ENCODE data around the gene NKD2. TPM values are rescaled to one million over a fixed set of nuclear protein-coding genes. Genes with fewer than 3 reads are reported as not detected.

NKD2 gene
- total and polyA plus RNA-seq, 9 of the 15 experiments (the other 6 are each of a cell fraction or from before 2014, with no cell fraction given), result 0.09 to 0.64 (median 0.27) TPM; not detected in 5

DNA sequence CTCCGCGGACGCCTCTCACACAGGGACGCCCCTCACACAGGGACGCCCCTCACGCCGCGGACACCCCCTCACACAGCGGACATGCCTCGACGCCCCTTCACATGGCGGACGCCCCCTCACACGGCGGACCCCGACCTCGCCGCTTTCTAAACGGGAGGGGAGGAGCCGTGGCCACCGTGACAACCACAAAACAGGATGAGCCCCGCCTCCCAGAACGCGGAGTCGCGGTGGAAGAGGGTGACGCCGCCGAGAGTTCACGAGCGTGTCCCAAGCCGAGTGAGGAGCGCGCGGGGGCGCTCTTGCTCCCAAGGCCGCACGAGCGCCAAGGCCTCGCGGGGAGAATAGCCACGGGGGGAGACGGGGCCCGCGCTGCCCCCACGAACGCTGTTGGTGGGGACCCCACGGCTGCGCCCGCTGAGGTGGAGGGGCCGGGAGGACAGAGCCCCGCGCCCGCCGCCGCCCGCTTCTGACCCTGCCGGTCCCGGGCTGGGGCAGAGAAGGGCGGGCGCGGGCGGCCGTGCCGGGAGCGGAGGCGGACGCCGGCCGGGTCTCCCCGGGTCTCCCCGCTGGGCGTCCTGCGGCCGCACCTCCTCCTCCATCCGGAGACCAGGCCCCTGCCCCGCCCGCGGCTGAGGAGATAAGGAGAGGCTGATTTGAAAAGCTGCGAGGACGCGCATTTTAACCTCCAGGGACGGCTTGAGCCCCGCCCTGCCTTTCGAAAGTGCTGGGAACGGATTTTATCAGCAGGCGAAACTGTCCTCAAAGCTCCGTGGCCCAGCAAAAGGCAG is 3.9 kb upstream of the NKD2 start (continued):
- no peak for TF ChIP-seq SIN3B (IDR thresholded peaks at IDR 0.05; ENCODE audit: low read depth)
- no peak for TF ChIP-seq POLR3A (IDR thresholded peaks at IDR 0.05; ENCODE audit: borderline replicate concordance, extremely low read depth, insufficient read depth, insufficient read length)
- no peak for TF ChIP-seq HMG20B (CRISPR knock-in tag; IDR thresholded peaks at IDR 0.05)
- TF ChIP-seq, protein P1, sequence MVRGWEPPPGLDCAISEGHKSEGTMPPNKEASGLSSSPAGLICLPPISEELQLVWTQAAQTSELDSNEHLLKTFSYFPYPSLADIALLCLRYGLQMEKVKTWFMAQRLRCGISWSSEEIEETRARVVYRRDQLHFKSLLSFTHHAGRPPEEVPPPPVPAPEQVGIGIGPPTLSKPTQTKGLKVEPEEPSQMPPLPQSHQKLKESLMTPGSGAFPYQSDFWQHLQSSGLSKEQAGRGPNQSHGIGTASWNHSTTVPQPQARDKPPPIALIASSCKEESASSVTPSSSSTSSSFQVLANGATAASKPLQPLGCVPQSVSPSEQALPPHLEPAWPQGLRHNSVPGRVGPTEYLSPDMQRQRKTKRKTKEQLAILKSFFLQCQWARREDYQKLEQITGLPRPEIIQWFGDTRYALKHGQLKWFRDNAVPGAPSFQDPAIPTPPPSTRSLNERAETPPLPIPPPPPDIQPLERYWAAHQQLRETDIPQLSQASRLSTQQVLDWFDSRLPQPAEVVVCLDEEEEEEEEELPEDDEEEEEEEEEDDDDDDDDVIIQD (CRISPR knock-in tag; IDR thresholded peaks at IDR 0.05), result no peak
- TF ChIP-seq, protein P2, sequence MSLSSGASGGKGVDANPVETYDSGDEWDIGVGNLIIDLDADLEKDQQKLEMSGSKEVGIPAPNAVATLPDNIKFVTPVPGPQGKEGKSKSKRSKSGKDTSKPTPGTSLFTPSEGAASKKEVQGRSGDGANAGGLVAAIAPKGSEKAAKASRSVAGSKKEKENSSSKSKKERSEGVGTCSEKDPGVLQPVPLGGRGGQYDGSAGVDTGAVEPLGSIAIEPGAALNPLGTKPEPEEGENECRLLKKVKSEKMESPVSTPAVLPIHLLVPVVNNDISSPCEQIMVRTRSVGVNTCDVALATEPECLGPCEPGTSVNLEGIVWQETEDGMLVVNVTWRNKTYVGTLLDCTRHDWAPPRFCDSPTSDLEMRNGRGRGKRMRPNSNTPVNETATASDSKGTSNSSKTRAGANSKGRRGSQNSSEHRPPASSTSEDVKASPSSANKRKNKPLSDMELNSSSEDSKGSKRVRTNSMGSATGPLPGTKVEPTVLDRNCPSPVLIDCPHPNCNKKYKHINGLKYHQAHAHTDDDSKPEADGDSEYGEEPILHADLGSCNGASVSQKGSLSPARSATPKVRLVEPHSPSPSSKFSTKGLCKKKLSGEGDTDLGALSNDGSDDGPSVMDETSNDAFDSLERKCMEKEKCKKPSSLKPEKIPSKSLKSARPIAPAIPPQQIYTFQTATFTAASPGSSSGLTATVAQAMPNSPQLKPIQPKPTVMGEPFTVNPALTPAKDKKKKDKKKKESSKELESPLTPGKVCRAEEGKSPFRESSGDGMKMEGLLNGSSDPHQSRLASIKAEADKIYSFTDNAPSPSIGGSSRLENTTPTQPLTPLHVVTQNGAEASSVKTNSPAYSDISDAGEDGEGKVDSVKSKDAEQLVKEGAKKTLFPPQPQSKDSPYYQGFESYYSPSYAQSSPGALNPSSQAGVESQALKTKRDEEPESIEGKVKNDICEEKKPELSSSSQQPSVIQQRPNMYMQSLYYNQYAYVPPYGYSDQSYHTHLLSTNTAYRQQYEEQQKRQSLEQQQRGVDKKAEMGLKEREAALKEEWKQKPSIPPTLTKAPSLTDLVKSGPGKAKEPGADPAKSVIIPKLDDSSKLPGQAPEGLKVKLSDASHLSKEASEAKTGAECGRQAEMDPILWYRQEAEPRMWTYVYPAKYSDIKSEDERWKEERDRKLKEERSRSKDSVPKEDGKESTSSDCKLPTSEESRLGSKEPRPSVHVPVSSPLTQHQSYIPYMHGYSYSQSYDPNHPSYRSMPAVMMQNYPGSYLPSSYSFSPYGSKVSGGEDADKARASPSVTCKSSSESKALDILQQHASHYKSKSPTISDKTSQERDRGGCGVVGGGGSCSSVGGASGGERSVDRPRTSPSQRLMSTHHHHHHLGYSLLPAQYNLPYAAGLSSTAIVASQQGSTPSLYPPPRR (CRISPR knock-in tag; IDR thresholded peaks at IDR 0.05; ENCODE audit: borderline replicate concordance), result no peak
- TF ChIP-seq, protein P3, sequence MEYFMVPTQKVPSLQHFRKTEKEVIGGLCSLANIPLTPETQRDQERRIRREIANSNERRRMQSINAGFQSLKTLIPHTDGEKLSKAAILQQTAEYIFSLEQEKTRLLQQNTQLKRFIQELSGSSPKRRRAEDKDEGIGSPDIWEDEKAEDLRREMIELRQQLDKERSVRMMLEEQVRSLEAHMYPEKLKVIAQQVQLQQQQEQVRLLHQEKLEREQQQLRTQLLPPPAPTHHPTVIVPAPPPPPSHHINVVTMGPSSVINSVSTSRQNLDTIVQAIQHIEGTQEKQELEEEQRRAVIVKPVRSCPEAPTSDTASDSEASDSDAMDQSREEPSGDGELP (CRISPR knock-in tag; IDR thresholded peaks at IDR 0.05; ENCODE audit: borderline replicate concordance), result peak; percentile 4; the same call in 1 of the 2 replicates
- 0 out of 2 replicates have a peak, but pooled peaks have one; percentile 29 for TF ChIP-seq SMC3 (conservative IDR thresholded peaks at IDR 0.05; ENCODE audit: insufficient read depth, low read depth, low read length)
- TF ChIP-seq ESRRA (IDR thresholded peaks at IDR 0.05; ENCODE audit: borderline replicate concordance, low read depth), result peak; percentile 65
- TF ChIP-seq ATF1 (CRISPR knock-in tag; IDR thresholded peaks at IDR 0.05), result no peak
- peak; percentile 34; the same call in 1 of the 2 replicates for TF ChIP-seq ATF1 (tag; IDR thresholded peaks at IDR 0.05)
- 0 out of 2 replicates have a peak, but pooled peaks have one; percentile 13 for TF ChIP-seq ZNF197 (CRISPR knock-in tag; IDR thresholded peaks at IDR 0.05; ENCODE audit: low read depth)
- no peak for TF ChIP-seq HDAC3 (IDR thresholded peaks at IDR 0.05; ENCODE audit: borderline replicate concordance, partially characterized antibody)
- TF ChIP-seq U2AF2 (optimal IDR thresholded peaks at IDR 0.05; ENCODE audit: low read depth, low read length), result no peak
- TF ChIP-seq ILK (tag; IDR thresholded peaks at IDR 0.05; ENCODE audit: borderline replicate concordance, low read depth), result no peak
- TF ChIP-seq, protein P4, sequence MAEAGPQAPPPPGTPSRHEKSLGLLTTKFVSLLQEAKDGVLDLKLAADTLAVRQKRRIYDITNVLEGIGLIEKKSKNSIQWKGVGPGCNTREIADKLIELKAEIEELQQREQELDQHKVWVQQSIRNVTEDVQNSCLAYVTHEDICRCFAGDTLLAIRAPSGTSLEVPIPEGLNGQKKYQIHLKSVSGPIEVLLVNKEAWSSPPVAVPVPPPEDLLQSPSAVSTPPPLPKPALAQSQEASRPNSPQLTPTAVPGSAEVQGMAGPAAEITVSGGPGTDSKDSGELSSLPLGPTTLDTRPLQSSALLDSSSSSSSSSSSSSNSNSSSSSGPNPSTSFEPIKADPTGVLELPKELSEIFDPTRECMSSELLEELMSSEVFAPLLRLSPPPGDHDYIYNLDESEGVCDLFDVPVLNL (CRISPR knock-in tag; IDR thresholded peaks at IDR 0.05; ENCODE audit: low read depth), result no peak
- no peak for TF ChIP-seq FOXK1 (CRISPR knock-in tag; IDR thresholded peaks at IDR 0.05; ENCODE audit: borderline replicate concordance)
- no peak for TF ChIP-seq ZNF830 (CRISPR knock-in tag; IDR thresholded peaks at IDR 0.05)
- TF ChIP-seq MCM7 (IDR thresholded peaks at IDR 0.05), result no peak
- no peak for TF ChIP-seq PTBP1 (IDR thresholded peaks at IDR 0.05; ENCODE audit: low read depth, low read length)

All from K562 (cell line).